B cell (primary cell): ENCODE measurements around the gene CBX2. TPM values are rescaled to one million over a fixed set of nuclear protein-coding genes. Genes with fewer than 3 reads are reported as not detected.
A peak's percentile ranks its signal among the peaks of the same experiment; 100 is the strongest.

Source experiments
- ATAC-seq: fragments of 200-7000 bp; cut with Tn5 transposase; one replicate; pipeline ENCODE4 v1.10.0; 2021; ENCODE audit warnings: low read depth, mild to moderate bottlenecking, moderate number of reproducible peaks, moderate library complexity
- CTCF ChIA-PET: fragments of 350-600 bp; sonication (Branson Sonifier 250); formaldehyde crosslinking; loops from one replicate; lab custom pipeline; 2021; ENCODE audit warnings: antibody characterized with exemption, inconsistent platforms; lab: Charles Lee
- POLR2A ChIA-PET: fragments of 350-600 bp; sonication (Branson Sonifier 250); formaldehyde crosslinking; loops from one replicate; lab custom pipeline; 2021; ENCODE audit warnings: antibody characterized with exemption; lab: Charles Lee
- DNase-seq: peaks from one replicate; pipeline ENCODE4 v3.0.0; 2013
- H2AFZ ChIP-seq: 2 replicates; pipeline ENCODE4 v1.6.1; 2012; ENCODE audit warnings: mild to moderate bottlenecking, low read depth, low read length; ENCODE audit not compliant: insufficient read depth, poor library complexity, severe bottlenecking
- H3K27ac ChIP-seq, 2 donors: 1 replicate in 1 of 2; 2 replicates in 1 of 2; pipeline ENCODE4 v1.5.1; 2012 to 2013; ENCODE audit warnings: low read length in 2 of 2, mild to moderate bottlenecking in 2 of 2, moderate library complexity in 1 of 2
- H3K27me3 ChIP-seq, 4 experiments: fragments of 200-600 bp in 1 of 4; sonication (generic) in 1 of 4; replicated peaks in 1 of 4; 1 replicate in 2 of 4; 2 replicates in 2 of 4; pipeline versions ENCODE4 v1.6.1 to v1.7.0; 2013 to 2016; ENCODE audit warnings: low read length in 3 of 4, mild to moderate bottlenecking in 2 of 4, mixed read lengths in 1 of 4, moderate library complexity in 1 of 4; ENCODE audit not compliant: insufficient read depth in 4 of 4, control insufficient read depth in 3 of 4; ENCODE audit errors: control extremely low read depth in 1 of 4
- H3K36me3 ChIP-seq, 2 experiments: replicated peaks in 1 of 2; 1 replicate in 1 of 2; 2 replicates in 1 of 2; pipeline versions ENCODE4 v1.6.1 to v1.7.1; 2013; ENCODE audit warnings: low read length in 1 of 2; ENCODE audit not compliant: insufficient read depth in 2 of 2, control insufficient read depth in 1 of 2; ENCODE audit errors: control extremely low read depth in 1 of 2, extremely low read depth in 1 of 2
- H3K4me1 ChIP-seq, 2 donors: fragments of 200-600 bp in 1 of 2; sonication (generic) in 1 of 2; 1 replicate in 1 of 2; 2 replicates in 1 of 2; pipeline versions ENCODE4 v1.5.1 to v1.6.1; 2013 to 2017; ENCODE audit warnings: low read length in 2 of 2; ENCODE audit not compliant: control insufficient read depth in 2 of 2, insufficient read depth in 2 of 2
- H3K4me2 ChIP-seq: replicated peaks from 2 replicates; pipeline ENCODE3; 2012; ENCODE audit warnings: mild to moderate bottlenecking, low read depth, low read length; ENCODE audit not compliant: poor library complexity, severe bottlenecking
- H3K4me3 ChIP-seq, 5 experiments: fragments of 200-600 bp in 1 of 5; sonication (generic) in 1 of 5; 1 replicate in 3 of 5; 2 replicates in 2 of 5; pipeline versions ENCODE4 v1.5.1 to v1.7.0; 2011 to 2016; ENCODE audit warnings: low read length in 4 of 5, mild to moderate bottlenecking in 4 of 5, low read depth in 2 of 5, control low read depth in 1 of 5, moderate library complexity in 1 of 5; ENCODE audit not compliant: insufficient read depth in 1 of 5; ENCODE audit errors: control extremely low read depth in 1 of 5, extremely low read depth in 1 of 5
- H3K79me2 ChIP-seq: fragments of 200-600 bp; sonication (generic); one replicate; pipeline ENCODE4 v1.6.0; 2016; ENCODE audit warnings: low read length; ENCODE audit not compliant: control insufficient read depth, insufficient read depth
- H3K9ac ChIP-seq: fragments of 200-600 bp; sonication (generic); 2 replicates; pipeline ENCODE4 v1.6.1; 2017; ENCODE audit warnings: mild to moderate bottlenecking, low read length, moderate library complexity
- H3K9me3 ChIP-seq, 3 donors: one replicate each; pipeline versions ENCODE4 v1.6.1 to v1.7.1; 2013; ENCODE audit warnings: low read length in 2 of 3; ENCODE audit not compliant: control insufficient read depth in 2 of 3, insufficient read depth in 1 of 3; ENCODE audit errors: control extremely low read depth in 1 of 3
- H4K20me1 ChIP-seq: 2 replicates; pipeline ENCODE4 v1.6.0; 2012; ENCODE audit warnings: mild to moderate bottlenecking, low read length; ENCODE audit not compliant: insufficient read depth, control insufficient read depth, poor library complexity, severe bottlenecking
- H3K27ac Mint-ChIP-seq: one replicate; pipeline ENCODE4 v1.8.0; 2021; ENCODE audit warnings: mixed read lengths
- H3K27me3 Mint-ChIP-seq: one replicate; pipeline ENCODE4 v1.8.0; 2021; ENCODE audit warnings: mixed read lengths
- H3K4me1 Mint-ChIP-seq: one replicate; pipeline ENCODE4 v1.8.0; 2021; ENCODE audit warnings: mixed read lengths
- H3K4me3 Mint-ChIP-seq: one replicate; pipeline ENCODE4 v1.8.0; 2021; ENCODE audit warnings: mixed read lengths
- H3K9me3 Mint-ChIP-seq: one replicate; pipeline ENCODE4 v1.8.0; 2022; ENCODE audit warnings: mixed read lengths; ENCODE audit not compliant: insufficient read depth
- EZH2 ChIP-seq: IDR thresholded peaks from 2 replicates; pipeline ENCODE4 v1.6.1; 2012; ENCODE audit warnings: borderline replicate concordance, low read depth, mild to moderate bottlenecking, moderate library complexity, low read length; ENCODE audit not compliant: insufficient read depth, poor library complexity, severe bottlenecking
- WGBS: methylation state at CpG from one replicate; pipeline ENCODE4 v1.1.5; 2013; ENCODE audit warnings: missing lambda C conversion rate; ENCODE audit not compliant: insufficient coverage; 5-methylcytosine and 5-hydroxymethylcytosine counted together
- intact Hi-C: fragments of 100-400 bp; cut with micrococcal nuclease; formaldehyde crosslinking; loops from one replicate; pipeline ENCODE4 v1.10.0; 2022
- polyA plus RNA-seq: library from polyadenylated mRNA; depleted of rRNA; stranded (reverse); fragments of >200 nt; gene quantifications from 2 replicates; pipeline ENCODE4 v1.2.3, GENCODE V29; 2012
- total RNA-seq, 2 donors: library from RNA; stranded (reverse); fragments of 120-200 nt in 1 of 2; gene quantifications; 1 replicate in 1 of 2; 2 replicates in 1 of 2; pipeline versions ENCODE4 v1.2.3 to v1.2.4, GENCODE V29; 2013 to 2022
- TF ChIP-seq, protein P1 (sequence below): fragments of 200-600 bp; IDR thresholded peaks from one replicate; pipeline ENCODE4 v1.8.0; 2022; ENCODE audit warnings: antibody characterized with exemption, mild to moderate bottlenecking

The CBX2 gene
- total and polyA plus RNA-seq, 2 donors (not counting 1 experiment from before 2014, with no cell fraction given), result 0.10 to 0.47 TPM

GRCh38 chr17:79799174-79799537 lies 21.2 kb downstream of the CBX2 start:
- Histone ChIP-seq H3K4me2 (peak overlapping the region; percentile 10), H3K27ac (no peak overlapping the region), H2AFZ (no peak overlapping the region), H3K4me3 (no peak overlapping the region), H3K36me3 (peaks cover 0 to 7% of the 10 kb centered on the region in 2 experiments), H3K27me3 (peaks cover 0 to 64% (median 52%) of the 10 kb centered on the region in 4 experiments), H3K9ac (no peak overlapping the region), H3K79me2 (peaks cover 4% of the 10 kb centered on the region), H4K20me1 (peaks cover 46% of the 10 kb centered on the region), H3K9me3 (peaks cover 0 to 65% (median 31%) of the 10 kb centered on the region in 3 donors), H3K4me1 (peaks cover 65 to 71% of the 10 kb centered on the region in 2 donors)
- Mint-ChIP-seq H3K4me1 (peaks cover 39% of the 10 kb centered on the region), H3K4me3 (peak overlapping the region; percentile 49), H3K27me3 (peaks cover 29% of the 10 kb centered on the region), H3K9me3 (no peaks in the 10 kb centered on the region), H3K27ac (peak overlapping the region; percentile 91)
- intact Hi-C loops, result loop anchor here (5.0 kb wide), 2 partner anchors 1598 to 1713 kb away; partner anchors contain the start of genes ACTG1 and BAHCC1
- WGBS, result 8% methylated on average over 21 of the region's 23 CpGs
- TF ChIP-seq, protein P1, sequence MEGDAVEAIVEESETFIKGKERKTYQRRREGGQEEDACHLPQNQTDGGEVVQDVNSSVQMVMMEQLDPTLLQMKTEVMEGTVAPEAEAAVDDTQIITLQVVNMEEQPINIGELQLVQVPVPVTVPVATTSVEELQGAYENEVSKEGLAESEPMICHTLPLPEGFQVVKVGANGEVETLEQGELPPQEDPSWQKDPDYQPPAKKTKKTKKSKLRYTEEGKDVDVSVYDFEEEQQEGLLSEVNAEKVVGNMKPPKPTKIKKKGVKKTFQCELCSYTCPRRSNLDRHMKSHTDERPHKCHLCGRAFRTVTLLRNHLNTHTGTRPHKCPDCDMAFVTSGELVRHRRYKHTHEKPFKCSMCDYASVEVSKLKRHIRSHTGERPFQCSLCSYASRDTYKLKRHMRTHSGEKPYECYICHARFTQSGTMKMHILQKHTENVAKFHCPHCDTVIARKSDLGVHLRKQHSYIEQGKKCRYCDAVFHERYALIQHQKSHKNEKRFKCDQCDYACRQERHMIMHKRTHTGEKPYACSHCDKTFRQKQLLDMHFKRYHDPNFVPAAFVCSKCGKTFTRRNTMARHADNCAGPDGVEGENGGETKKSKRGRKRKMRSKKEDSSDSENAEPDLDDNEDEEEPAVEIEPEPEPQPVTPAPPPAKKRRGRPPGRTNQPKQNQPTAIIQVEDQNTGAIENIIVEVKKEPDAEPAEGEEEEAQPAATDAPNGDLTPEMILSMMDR, result no peak
- no peak for TF ChIP-seq EZH2
- DNase-seq (no peak), ATAC-seq (no peak)
- ChIA-PET POLR2A (interaction anchor here (0.7 to 1.5 kb wide), 5 partner anchors 9 to 41 kb away, joined by 3 to 5 read pairs (median 4); partner anchors contain the start of gene CBX4), CTCF (interaction anchor here (0.8 to 3.6 kb wide), 7 partner anchors 9 to 44 kb away, joined by 3 to 18 read pairs (median 5); partner anchors contain the start of gene CBX4)
